CD4-positive, alpha-beta T cell (primary cell): ENCODE measurements around the gene QDPR. TPM values are rescaled to one million over a fixed set of nuclear protein-coding genes. Genes with fewer than 3 reads are reported as not detected.
"Not testable (repeated sequence)": the region's sequence is repeated elsewhere in the genome, so short reads cannot be mapped to it uniquely, and the experiment has no call there.

Source experiments
- ATAC-seq: fragments of 200-7000 bp; cut with Tn5 transposase; one replicate; pipeline ENCODE4 v1.10.0; 2022; ENCODE audit warnings: mild to moderate bottlenecking; ENCODE audit not compliant: poor library complexity
- CTCF ChIA-PET: fragments of 350-600 bp; sonication (Branson Sonifier 250); formaldehyde crosslinking; loops from one replicate; lab custom pipeline; 2021; ENCODE audit warnings: antibody characterized with exemption, inconsistent platforms; lab: Charles Lee
- POLR2A ChIA-PET: fragments of 350-600 bp; sonication (Branson Sonifier 250); formaldehyde crosslinking; loops from one replicate; lab custom pipeline; 2021; ENCODE audit warnings: antibody characterized with exemption, inconsistent platforms; lab: Charles Lee
- DNase-seq, 14 experiments: peaks; one replicate each; pipeline ENCODE4 v3.0.0-alpha.2; 2013 to 2020; ENCODE audit warnings: mixed read lengths in 2 of 14
- H3K27ac ChIP-seq, 2 donors: one replicate each; pipeline versions ENCODE4 v1.5.1 to v1.7.0; 2013; ENCODE audit warnings: low read length in 2 of 2, low read depth in 1 of 2, mild to moderate bottlenecking in 1 of 2
- H3K27me3 ChIP-seq, 2 experiments: 1 replicate in 1 of 2; 2 replicates in 1 of 2; pipeline versions ENCODE4 v1.6.1 to v1.7.0; 2013; ENCODE audit warnings: low read length in 2 of 2, control low read depth in 1 of 2, mild to moderate bottlenecking in 1 of 2, moderate library complexity in 1 of 2; ENCODE audit not compliant: insufficient read depth in 2 of 2, control insufficient read depth in 1 of 2
- H3K36me3 ChIP-seq: one replicate; pipeline ENCODE4 v1.6.1; 2013; ENCODE audit warnings: low read length, control low read depth; ENCODE audit not compliant: insufficient read depth
- H3K4me1 ChIP-seq: one replicate; pipeline ENCODE4 v1.6.1; 2013; ENCODE audit warnings: low read length, control low read depth; ENCODE audit not compliant: insufficient read depth
- H3K4me3 ChIP-seq: one replicate; pipeline ENCODE4 v1.5.1; 2013; ENCODE audit warnings: mild to moderate bottlenecking, low read length, moderate library complexity
- H3K9me3 ChIP-seq, 2 experiments: 1 replicate in 1 of 2; 2 replicates in 1 of 2; pipeline versions ENCODE4 v1.6.1 to v1.7.0; 2013; ENCODE audit warnings: low read length in 2 of 2, mild to moderate bottlenecking in 2 of 2, control low read depth in 1 of 2, moderate library complexity in 1 of 2; ENCODE audit not compliant: control insufficient read depth in 1 of 2, insufficient read depth in 1 of 2
- H3K27ac Mint-ChIP-seq: one replicate; pipeline ENCODE4 v1.8.0; 2020; ENCODE audit warnings: mixed read lengths
- H3K27me3 Mint-ChIP-seq: one replicate; pipeline ENCODE4 v1.8.0; 2021; ENCODE audit warnings: mixed read lengths
- H3K36me3 Mint-ChIP-seq: one replicate; pipeline ENCODE4 v1.8.0; 2021; ENCODE audit warnings: low read depth, mixed read lengths
- H3K4me1 Mint-ChIP-seq: one replicate; pipeline ENCODE4 v1.8.0; 2021; ENCODE audit warnings: low read depth, mixed read lengths
- H3K4me3 Mint-ChIP-seq: one replicate; pipeline ENCODE4 v1.8.0; 2020; ENCODE audit warnings: mild to moderate bottlenecking, mixed read lengths
- H3K9me3 Mint-ChIP-seq: one replicate; pipeline ENCODE4 v1.8.0; 2020; ENCODE audit warnings: mixed read lengths
- CTCF ChIP-seq: fragments of 200-600 bp; IDR thresholded peaks from one replicate; pipeline ENCODE4 v1.8.0; 2022; ENCODE audit warnings: antibody characterized with exemption, mild to moderate bottlenecking
- intact Hi-C, 2 experiments: fragments of 100-400 bp; cut with DNase I in 1 of 2; cut with micrococcal nuclease in 1 of 2; formaldehyde crosslinking; loops; one replicate each; pipeline versions ENCODE4 v1.15.1 to v1.9.0; 2023 to 2025; cut with DNase I, micrococcal nuclease
- total RNA-seq, 174 experiments: library from RNA in 2 of 174; stranded (reverse) in 2 of 174; gene quantifications; one replicate each; pipeline ENCODE4 v1.2.3 and lab custom pipeline; 2021 to 2026

Gene QDPR
- total RNA-seq, 2 experiments from 2014 or later, result 15.3 to 15.7 TPM

- Mint-ChIP-seq H3K27ac (no peak overlapping the region), H3K27me3 (peaks cover 14% of the 10 kb centered on the region), H3K4me3 (no peak overlapping the region), H3K9me3 (no peaks in the 10 kb centered on the region), H3K36me3 (no peaks in the 10 kb centered on the region), H3K4me1 (no peaks in the 10 kb centered on the region)
- H3K36me3 ChIP-seq, result no peaks in the 10 kb centered on the region
- H3K27ac ChIP-seq, result no peak overlapping the region
- no peak for TF ChIP-seq CTCF
- CTCF ChIA-PET, result interaction anchor here (0.5 to 0.7 kb wide), 2 partner anchors 12 to 229 kb away, joined by 3 read pairs; no protein-coding TSS in a partner anchor
- no peaks in the 10 kb centered on the region for H3K9me3 ChIP-seq
- H3K4me1 ChIP-seq, result no peaks in the 10 kb centered on the region
- no peak for ATAC-seq
- H3K27me3 ChIP-seq, result no peaks in the 10 kb centered on the region
- no peak overlapping the region for H3K4me3 ChIP-seq
- POLR2A ChIA-PET, result no interaction called here
- no peak for DNase-seq
- intact Hi-C loops, result loop anchor here in 1 of 2 experiments (10.0 kb wide), 1 partner anchor 819 kb away; no protein-coding TSS in a partner anchor
Measured at GRCh38 chr4:17545374-17546140, 33.7 kb upstream of the QDPR start.

GRCh38 chr4:17544831-17545234, 32.9 kb upstream of the QDPR start:
- ChIA-PET POLR2A (no interaction called here), CTCF (interaction anchor here (0.7 kb wide), 1 partner anchor 228 kb away, joined by 3 read pairs; no protein-coding TSS in a partner anchor)
- DNase-seq, result no peak
- no peak for TF ChIP-seq CTCF
- H3K27me3 ChIP-seq, result no peaks in the 10 kb centered on the region
- no peaks in the 10 kb centered on the region for H3K9me3 ChIP-seq
- H3K27ac ChIP-seq, result no peak overlapping the region
- no peaks in the 10 kb centered on the region for H3K9me3 Mint-ChIP-seq
- H3K4me3 Mint-ChIP-seq, result no peak overlapping the region
- H3K36me3 Mint-ChIP-seq, result no peaks in the 10 kb centered on the region
- no peak for ATAC-seq
- no peaks in the 10 kb centered on the region for H3K36me3 ChIP-seq
- H3K27ac Mint-ChIP-seq, result no peak overlapping the region
- intact Hi-C loops, result loop anchor here in 1 of 2 experiments (10.0 kb wide), 1 partner anchor 820 kb away; no protein-coding TSS in a partner anchor
- H3K4me1 ChIP-seq, result no peaks in the 10 kb centered on the region
- no peaks in the 10 kb centered on the region for H3K4me1 Mint-ChIP-seq
- no peak overlapping the region for H3K4me3 ChIP-seq
- peaks cover 22% of the 10 kb centered on the region for H3K27me3 Mint-ChIP-seq

- H3K27ac Mint-ChIP-seq, result no peak overlapping the region
- POLR2A ChIA-PET, result no interaction called here
Measured at GRCh38 chr4:17544205-17544604, 32.3 kb upstream of the QDPR start.

GRCh38 chr4:17537060-17537459, 25.2 kb upstream of the QDPR start:
- H3K36me3 Mint-ChIP-seq, H3K4me3 ChIP-seq, H3K4me1 Mint-ChIP-seq, H3K27me3 ChIP-seq, CTCF ChIA-PET, H3K9me3 ChIP-seq, H3K27ac ChIP-seq, DNase-seq, H3K9me3 Mint-ChIP-seq, H3K36me3 ChIP-seq, H3K4me3 Mint-ChIP-seq, H3K4me1 ChIP-seq, H3K27ac Mint-ChIP-seq, intact Hi-C loops, ATAC-seq, POLR2A ChIA-PET: not testable (repeated sequence)
- peaks cover 22% of the 10 kb centered on the region for H3K27me3 Mint-ChIP-seq

More at GRCh38 chr4:17544205-17544604, 32.3 kb upstream of the QDPR start:
- no peak for TF ChIP-seq CTCF
- Histone ChIP-seq H3K4me1 (no peaks in the 10 kb centered on the region), H3K27ac (no peak overlapping the region), H3K36me3 (no peaks in the 10 kb centered on the region), H3K4me3 (no peak overlapping the region), H3K27me3 (no peaks in the 10 kb centered on the region), H3K9me3 (no peaks in the 10 kb centered on the region)
- DNase-seq, result peak in 2 of 14 experiments; percentile 11 to 38
- CTCF ChIA-PET, result no interaction called here
- ATAC-seq, result no peak
- intact Hi-C loops, result loop anchor here in 1 of 2 experiments (10.0 kb wide), 1 partner anchor 821 kb away; no protein-coding TSS in a partner anchor
- Mint-ChIP-seq H3K9me3 (no peaks in the 10 kb centered on the region), H3K27me3 (peaks cover 23% of the 10 kb centered on the region), H3K36me3 (no peaks in the 10 kb centered on the region), H3K4me1 (no peaks in the 10 kb centered on the region), H3K4me3 (no peak overlapping the region)
